ACC112 (cell line): ENCODE data around the gene TPRG1.

Experiments used
- H2AFZ ChIP-seq: fragments of 200-600 bp; sonication (generic); one replicate; pipeline ENCODE4 v1.6.0; 2017; ENCODE audit warnings: antibody characterized with exemption, low read length; ENCODE audit not compliant: unreplicated experiment
- H3K27ac ChIP-seq: fragments of 200-600 bp; sonication (generic); 2 replicates; pipeline ENCODE4 v1.5.1; 2014; ENCODE audit warnings: low read depth, mild to moderate bottlenecking, antibody characterized with exemption, low read length, moderate library complexity
- H3K27me3 ChIP-seq: fragments of 200-600 bp; sonication (generic); 2 replicates; pipeline ENCODE4 v1.6.1; 2014; ENCODE audit warnings: mild to moderate bottlenecking, antibody characterized with exemption, low read length, moderate library complexity, mixed read lengths; ENCODE audit not compliant: insufficient read depth
- H3K36me3 ChIP-seq: fragments of 200-600 bp; sonication (generic); 2 replicates; pipeline ENCODE4 v1.6.1; 2016; ENCODE audit warnings: mild to moderate bottlenecking, antibody characterized with exemption, low read length, moderate library complexity, mixed read lengths; ENCODE audit not compliant: insufficient read depth
- H3K4me1 ChIP-seq: fragments of 200-600 bp; sonication (generic); one replicate; pipeline ENCODE4 v1.6.1; 2016; ENCODE audit warnings: low read length, mixed read lengths; ENCODE audit not compliant: insufficient read depth, unreplicated experiment, control insufficient read depth
- H3K4me3 ChIP-seq: fragments of 200-600 bp; sonication (generic); 2 replicates; pipeline ENCODE4 v1.5.1; 2014; ENCODE audit warnings: mild to moderate bottlenecking, low read depth, low read length
- H3K79me2 ChIP-seq: fragments of 200-600 bp; sonication (generic); one replicate; pipeline ENCODE4 v1.6.0; 2016; ENCODE audit warnings: low read length; ENCODE audit not compliant: control insufficient read depth, unreplicated experiment, insufficient read depth

The TPRG1 gene

GRCh38 chr3:189227249-189227648, 55.5 kb downstream of the TPRG1 start:
- Histone ChIP-seq H3K27ac (no peak overlapping the region), H2AFZ (no peak overlapping the region), H3K27me3 (no peaks in the 10 kb centered on the region), H3K4me3 (no peak overlapping the region), H3K4me1 (no peaks in the 10 kb centered on the region), H3K36me3 (no peaks in the 10 kb centered on the region), H3K79me2 (no peaks in the 10 kb centered on the region)

GRCh38 chr3:189229196-189229828, 57.5 kb downstream of the TPRG1 start:
- H3K79me2 ChIP-seq, result no peaks in the 10 kb centered on the region
- no peak overlapping the region for H2AFZ ChIP-seq
- no peaks in the 10 kb centered on the region for H3K27me3 ChIP-seq
- H3K27ac ChIP-seq, result no peak overlapping the region
- no peaks in the 10 kb centered on the region for H3K36me3 ChIP-seq
- no peaks in the 10 kb centered on the region for H3K4me1 ChIP-seq
- H3K4me3 ChIP-seq, result no peak overlapping the region

- Histone ChIP-seq H3K27ac (no peak overlapping the region), H3K27me3 (peaks cover 4% of the 10 kb centered on the region), H3K4me1 (no peaks in the 10 kb centered on the region), H2AFZ (no peak overlapping the region), H3K79me2 (no peaks in the 10 kb centered on the region), H3K36me3 (no peaks in the 10 kb centered on the region), H3K4me3 (no peak overlapping the region)
Observed at GRCh38 chr3:189232790-189233189, 61.0 kb downstream of the TPRG1 start.

GRCh38 chr3:189233225-189233858, 61.6 kb downstream of the TPRG1 start:
- H3K4me3 ChIP-seq, result no peak overlapping the region
- H3K27me3 ChIP-seq, result peaks cover 4% of the 10 kb centered on the region
- no peaks in the 10 kb centered on the region for H3K36me3 ChIP-seq
- no peak overlapping the region for H2AFZ ChIP-seq
- H3K4me1 ChIP-seq, result no peaks in the 10 kb centered on the region
- H3K27ac ChIP-seq, result no peak overlapping the region
- H3K79me2 ChIP-seq, result no peaks in the 10 kb centered on the region

- Histone ChIP-seq H3K27me3 (peaks cover 7% of the 10 kb centered on the region), H2AFZ (no peak overlapping the region), H3K36me3 (no peaks in the 10 kb centered on the region), H3K27ac (no peak overlapping the region), H3K4me3 (no peak overlapping the region), H3K4me1 (no peaks in the 10 kb centered on the region), H3K79me2 (no peaks in the 10 kb centered on the region)
Observed at GRCh38 chr3:189235214-189235613, 63.4 kb downstream of the TPRG1 start.

GRCh38 chr3:189236352-189236751, 64.6 kb downstream of the TPRG1 start:
- Histone ChIP-seq H3K4me1 (no peaks in the 10 kb centered on the region), H3K4me3 (no peak overlapping the region), H2AFZ (no peak overlapping the region), H3K79me2 (no peaks in the 10 kb centered on the region), H3K36me3 (no peaks in the 10 kb centered on the region), H3K27me3 (peaks cover 7% of the 10 kb centered on the region), H3K27ac (no peak overlapping the region)

GRCh38 chr3:189237526-189237925, 65.8 kb downstream of the TPRG1 start:
- H3K79me2 ChIP-seq, result no peaks in the 10 kb centered on the region
- no peak overlapping the region for H3K4me3 ChIP-seq
- H2AFZ ChIP-seq, result no peak overlapping the region
- peaks cover 7% of the 10 kb centered on the region for H3K27me3 ChIP-seq
- no peaks in the 10 kb centered on the region for H3K36me3 ChIP-seq
- no peak overlapping the region for H3K27ac ChIP-seq
- H3K4me1 ChIP-seq, result no peaks in the 10 kb centered on the region

- Histone ChIP-seq H2AFZ (no peak overlapping the region), H3K27ac (no peak overlapping the region), H3K27me3 (peaks cover 7% of the 10 kb centered on the region), H3K4me1 (no peaks in the 10 kb centered on the region), H3K79me2 (no peaks in the 10 kb centered on the region), H3K36me3 (no peaks in the 10 kb centered on the region), H3K4me3 (no peak overlapping the region)
Observed at GRCh38 chr3:189238071-189238470, 66.3 kb downstream of the TPRG1 start.

- H3K27ac ChIP-seq, result no peak overlapping the region
- H3K79me2 ChIP-seq, result no peaks in the 10 kb centered on the region
- no peak overlapping the region for H3K4me3 ChIP-seq
- peaks cover 7% of the 10 kb centered on the region for H3K27me3 ChIP-seq
- H3K4me1 ChIP-seq, result no peaks in the 10 kb centered on the region
- no peaks in the 10 kb centered on the region for H3K36me3 ChIP-seq
- H2AFZ ChIP-seq, result no peak overlapping the region
Observed at GRCh38 chr3:189239616-189240015, 67.8 kb downstream of the TPRG1 start.

GRCh38 chr3:189249987-189250386, 78.2 kb downstream of the TPRG1 start:
- H3K4me3 ChIP-seq, result no peak overlapping the region
- H3K27me3 ChIP-seq, result no peaks in the 10 kb centered on the region
- H3K27ac ChIP-seq, result no peak overlapping the region
- H3K36me3 ChIP-seq, result no peaks in the 10 kb centered on the region
- no peaks in the 10 kb centered on the region for H3K4me1 ChIP-seq
- H3K79me2 ChIP-seq, result no peaks in the 10 kb centered on the region
- no peak overlapping the region for H2AFZ ChIP-seq

GRCh38 chr3:189258261-189258660, 86.5 kb downstream of the TPRG1 start:
- no peaks in the 10 kb centered on the region for H3K36me3 ChIP-seq
- H3K27me3 ChIP-seq, result peaks cover 7% of the 10 kb centered on the region; the same call in 1 of the 2 replicates
- H3K27ac ChIP-seq, result no peak overlapping the region
- H3K4me1 ChIP-seq, result no peaks in the 10 kb centered on the region
- no peak overlapping the region for H3K4me3 ChIP-seq
- no peaks in the 10 kb centered on the region for H3K79me2 ChIP-seq
- no peak overlapping the region for H2AFZ ChIP-seq
